SH-SY5Y (cell line): ENCODE data around the gene NHLRC2.

Experiments
- GATA2 ChIP-seq: IDR thresholded peaks from 2 replicates; pipeline ENCODE4 v1.6.1; 2011; ENCODE audit warnings: mild to moderate bottlenecking, low read depth, low read length
- GATA3 ChIP-seq: IDR thresholded peaks from 2 replicates; pipeline ENCODE4 v1.6.1; 2011; ENCODE audit warnings: low read depth, mild to moderate bottlenecking, low read length, moderate library complexity

DNA sequence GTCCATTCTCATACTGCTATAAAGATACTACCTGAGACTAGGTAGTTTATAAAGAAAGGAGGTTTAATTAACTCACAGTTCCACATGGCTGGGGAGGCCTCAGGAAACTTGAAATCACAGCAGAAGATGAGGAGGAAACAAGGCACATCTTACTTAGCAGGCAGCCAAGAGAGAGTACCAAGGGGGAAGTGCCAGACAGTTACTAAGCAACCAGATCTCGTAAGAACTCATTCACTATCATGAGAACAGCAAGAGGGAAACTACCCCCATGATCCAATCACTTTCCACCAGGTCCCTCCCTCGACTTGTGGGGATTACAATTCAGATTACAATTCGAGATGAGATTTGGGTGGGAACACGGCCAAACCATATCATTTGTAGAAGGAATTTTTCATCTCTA lies 36.3 kb downstream of the NHLRC2 start:
- TF ChIP-seq GATA2 (no peak), GATA3 (no peak)
